ENCODE data around the gene FAM53B.

DNA sequence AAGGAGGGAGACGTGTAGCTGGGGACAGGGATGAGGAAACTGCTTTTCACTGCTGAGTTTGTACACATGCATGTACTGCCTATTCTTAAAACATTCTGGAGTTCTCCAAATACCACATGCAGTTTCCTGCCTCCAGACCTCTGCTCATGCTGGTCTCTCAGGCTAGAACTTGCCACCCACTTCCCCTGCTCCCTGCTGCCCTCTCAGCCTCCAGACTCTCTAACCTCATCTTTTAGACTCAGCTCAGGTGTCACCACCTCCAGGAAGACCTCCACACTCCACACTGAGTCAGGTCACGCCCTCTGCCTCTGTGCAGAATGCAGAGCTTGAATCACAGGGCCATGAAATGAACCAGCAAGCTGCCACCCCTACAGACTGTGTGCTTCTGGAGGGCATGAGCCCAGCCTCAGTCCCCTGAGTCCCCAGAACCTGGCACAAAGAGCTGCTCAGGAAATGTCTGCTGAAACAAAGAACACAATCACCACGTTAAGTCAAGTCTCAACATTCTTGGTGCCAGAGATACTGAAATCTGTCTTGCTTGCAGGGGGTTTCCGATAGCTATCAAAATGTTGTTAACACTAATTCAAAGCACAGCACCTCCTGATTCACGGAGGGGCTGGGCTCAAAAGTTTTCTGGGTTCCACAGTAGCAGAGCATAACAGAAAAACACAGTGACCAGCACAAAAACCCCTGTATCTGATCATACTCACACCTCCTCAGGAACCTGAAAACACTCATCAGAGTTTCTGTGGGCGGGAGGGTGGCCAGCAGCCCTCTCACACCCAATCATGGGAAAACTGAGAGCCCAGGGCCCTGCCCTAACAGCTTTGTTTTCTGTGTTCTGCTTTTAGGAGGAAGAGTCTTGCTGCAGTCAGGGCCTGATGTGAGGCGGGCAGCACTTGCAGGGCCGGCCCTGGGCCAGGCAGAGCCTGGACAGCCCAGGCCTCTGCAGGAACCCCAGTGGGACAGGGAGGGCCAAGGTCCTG lies 21.1 kb downstream of the FAM53B start:
- TF ChIP-seq, protein P1, sequence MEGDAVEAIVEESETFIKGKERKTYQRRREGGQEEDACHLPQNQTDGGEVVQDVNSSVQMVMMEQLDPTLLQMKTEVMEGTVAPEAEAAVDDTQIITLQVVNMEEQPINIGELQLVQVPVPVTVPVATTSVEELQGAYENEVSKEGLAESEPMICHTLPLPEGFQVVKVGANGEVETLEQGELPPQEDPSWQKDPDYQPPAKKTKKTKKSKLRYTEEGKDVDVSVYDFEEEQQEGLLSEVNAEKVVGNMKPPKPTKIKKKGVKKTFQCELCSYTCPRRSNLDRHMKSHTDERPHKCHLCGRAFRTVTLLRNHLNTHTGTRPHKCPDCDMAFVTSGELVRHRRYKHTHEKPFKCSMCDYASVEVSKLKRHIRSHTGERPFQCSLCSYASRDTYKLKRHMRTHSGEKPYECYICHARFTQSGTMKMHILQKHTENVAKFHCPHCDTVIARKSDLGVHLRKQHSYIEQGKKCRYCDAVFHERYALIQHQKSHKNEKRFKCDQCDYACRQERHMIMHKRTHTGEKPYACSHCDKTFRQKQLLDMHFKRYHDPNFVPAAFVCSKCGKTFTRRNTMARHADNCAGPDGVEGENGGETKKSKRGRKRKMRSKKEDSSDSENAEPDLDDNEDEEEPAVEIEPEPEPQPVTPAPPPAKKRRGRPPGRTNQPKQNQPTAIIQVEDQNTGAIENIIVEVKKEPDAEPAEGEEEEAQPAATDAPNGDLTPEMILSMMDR (IDR thresholded peaks at IDR 0.05), result no peak
- TF ChIP-seq EP300 (IDR thresholded peaks at IDR 0.05; ENCODE audit: borderline replicate concordance in 1 of 2, low read depth in 1 of 2, low read length in 1 of 2) (no peak), EZH2phosphoT487 (IDR thresholded peaks at IDR 0.05; ENCODE audit: borderline replicate concordance, low read depth) (no peak), GABPA (IDR thresholded peaks at IDR 0.05; ENCODE audit: low read depth) (no peak), NRF1 (IDR thresholded peaks at IDR 0.05; ENCODE audit: low read depth, low read length) (no peak)
